ENCODE results near the gene DPEP1.

The DPEP1 gene

DNA sequence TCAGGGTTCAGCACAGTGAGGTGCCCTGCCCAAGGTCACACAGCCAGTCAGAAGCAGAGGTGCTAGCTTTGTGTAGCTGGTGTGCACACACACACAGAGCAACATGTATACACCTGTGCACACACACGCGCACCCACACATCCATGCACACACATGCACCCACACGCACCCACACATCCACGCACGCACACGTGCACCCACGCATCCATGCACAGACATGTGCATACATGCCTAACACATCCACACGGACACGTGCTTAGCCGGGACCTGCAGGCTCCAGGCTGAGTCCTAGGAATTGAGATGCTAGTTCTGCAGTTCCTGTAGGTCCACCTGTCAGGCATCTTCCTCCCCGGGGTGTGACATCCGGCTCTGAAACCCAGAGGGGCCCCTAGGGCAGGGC lies 13.0 kb upstream of the DPEP1 start:
- DNase-seq = no peak

- no peak for DNase-seq
Measured at GRCh38 chr16:89600956-89601355, 12.5 kb upstream of the DPEP1 start.

DNA sequence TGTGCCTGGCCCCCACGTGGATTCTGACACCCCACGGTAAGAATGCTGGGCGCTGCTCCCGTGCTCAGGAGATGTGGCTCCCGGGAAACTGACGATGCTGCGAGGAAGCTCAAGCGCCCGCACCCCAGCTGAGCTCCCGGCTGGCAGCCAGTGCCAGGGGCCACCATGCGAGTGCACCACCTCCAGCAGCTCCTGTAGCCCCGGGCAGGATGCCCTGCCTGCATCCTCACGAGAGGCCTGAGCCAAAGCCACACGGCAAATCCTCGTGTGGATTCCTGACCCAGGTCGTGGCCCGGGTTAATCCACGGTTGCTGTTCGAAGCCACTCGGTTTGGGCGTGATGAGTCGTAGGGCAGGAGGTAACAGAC lies 11.6 kb upstream of the DPEP1 start:
- no peak for DNase-seq

- DNase-seq = no peak
Measured at GRCh38 chr16:89602273-89602951, 11.0 kb upstream of the DPEP1 start.

GRCh38 chr16:89602952-89603590 lies 10.4 kb upstream of the DPEP1 start:
- no peak for DNase-seq

DNA sequence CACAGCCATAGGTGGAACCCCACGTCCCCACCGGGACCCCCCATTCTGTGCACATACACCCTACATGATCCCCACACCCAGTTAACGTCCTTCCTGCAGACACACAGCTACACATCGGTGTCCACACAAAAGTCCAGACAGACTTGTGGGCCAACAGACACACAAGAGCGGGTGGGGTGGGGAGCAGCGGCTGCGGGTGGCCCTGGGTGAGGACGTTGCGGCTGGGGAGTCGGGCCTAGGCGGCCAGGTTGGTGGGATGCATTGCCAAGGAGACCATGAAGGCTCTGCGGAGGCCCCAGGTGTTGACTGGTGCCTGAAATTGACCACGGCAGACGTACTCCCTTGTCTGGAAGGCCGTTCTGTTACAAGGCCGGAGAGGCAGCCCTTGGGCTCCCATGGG lies 8.7 kb upstream of the DPEP1 start:
- DNase-seq = no peak

GRCh38 chr16:89605186-89605970 lies 8.1 kb upstream of the DPEP1 start:
- DNase-seq = no peak

GRCh38 chr16:89606006-89606405 lies 7.4 kb upstream of the DPEP1 start:
- DNase-seq = peak; percentile 56

DNA sequence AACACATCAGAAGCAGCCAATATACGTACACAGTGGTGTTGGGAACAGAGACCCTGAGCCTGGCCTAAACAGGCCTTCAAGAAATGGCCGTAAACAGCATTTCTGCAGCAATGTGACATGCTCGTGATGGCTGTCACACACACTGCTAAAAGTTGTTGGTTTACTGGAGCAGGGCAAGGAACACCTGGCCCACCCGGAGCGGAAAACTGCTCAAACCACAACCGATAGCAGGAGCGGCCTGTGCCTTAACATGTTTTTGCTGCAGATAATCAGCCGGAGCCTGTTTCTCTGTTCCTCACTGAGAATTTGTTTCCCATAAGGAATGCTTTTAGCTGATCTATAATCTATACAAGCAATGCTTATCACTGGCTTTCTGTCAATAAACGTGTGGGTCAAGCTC lies 6.0 kb upstream of the DPEP1 start:
- DNase-seq = no peak

DNA sequence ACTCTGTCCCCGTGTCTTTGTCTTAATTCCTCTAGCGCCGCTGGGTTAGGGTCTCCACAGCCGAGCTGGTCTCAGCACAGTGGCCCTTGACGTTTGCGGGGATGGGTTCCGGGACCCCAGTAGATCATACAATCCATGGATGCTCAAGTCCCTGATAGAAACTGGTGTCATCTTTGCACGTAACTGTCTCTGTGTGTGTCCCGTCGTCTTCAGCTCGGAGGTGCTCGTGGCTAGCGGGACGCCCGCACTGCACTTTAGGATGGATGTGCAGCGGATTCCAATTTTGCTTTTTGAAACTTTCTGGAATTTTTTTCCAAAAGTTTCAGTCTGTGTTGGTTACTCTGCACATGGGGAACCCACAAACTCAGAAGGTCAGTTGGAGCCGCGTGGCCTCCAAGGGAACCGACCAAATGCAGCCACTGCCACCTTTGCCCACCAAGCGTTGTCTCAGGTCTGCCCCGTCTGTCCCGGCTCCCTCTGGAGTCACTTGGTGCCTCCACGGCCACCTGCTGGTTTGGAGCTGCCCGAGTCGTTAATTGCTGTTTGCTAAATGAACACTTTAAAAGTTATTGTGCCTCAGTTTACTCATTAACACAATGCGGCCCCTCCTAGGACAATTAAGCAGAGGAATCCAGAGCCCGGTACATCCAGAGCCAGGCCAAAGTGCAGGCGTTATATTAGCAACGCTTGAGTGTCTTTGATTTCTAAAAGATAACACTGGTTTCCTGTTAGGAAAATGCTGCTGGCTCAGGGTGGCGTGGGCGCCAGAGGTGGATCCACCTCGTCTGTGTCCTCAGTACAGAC lies 5.3 kb upstream of the DPEP1 start:
- DNase-seq = no peak

GRCh38 chr16:89610108-89610453 lies 3.4 kb upstream of the DPEP1 start:
- no peak for DNase-seq

GRCh38 chr16:89612415-89613166 lies 851 bp upstream of the DPEP1 start:
- DNase-seq = no peak

- DNase-seq = no peak
Measured at GRCh38 chr16:89613954-89614459, 565 bp downstream of the DPEP1 start.

DNA sequence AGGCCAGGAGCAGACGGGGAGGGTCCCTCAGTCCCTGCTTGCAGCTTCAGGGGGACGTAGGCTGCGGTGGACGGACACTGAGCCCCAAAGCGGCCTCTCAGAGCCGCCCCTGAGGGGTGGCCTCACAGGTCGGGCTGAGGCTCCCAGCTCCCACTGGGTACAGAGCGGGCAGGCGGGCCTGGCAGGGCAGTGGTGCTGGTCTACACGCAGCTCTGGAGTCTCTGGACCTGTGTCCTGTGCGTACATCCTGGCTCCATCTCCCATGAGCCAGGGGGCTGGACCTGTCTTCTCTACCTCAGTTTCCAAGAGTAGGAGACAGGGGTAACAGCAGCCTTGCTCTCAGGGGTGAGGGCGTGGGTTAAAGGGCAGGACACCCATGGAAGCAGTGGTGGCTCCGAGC lies 1.7 kb downstream of the DPEP1 start:
- no peak for DNase-seq

GRCh38 chr16:89615596-89616090 lies 2.2 kb downstream of the DPEP1 start:
- no peak for DNase-seq

DNA sequence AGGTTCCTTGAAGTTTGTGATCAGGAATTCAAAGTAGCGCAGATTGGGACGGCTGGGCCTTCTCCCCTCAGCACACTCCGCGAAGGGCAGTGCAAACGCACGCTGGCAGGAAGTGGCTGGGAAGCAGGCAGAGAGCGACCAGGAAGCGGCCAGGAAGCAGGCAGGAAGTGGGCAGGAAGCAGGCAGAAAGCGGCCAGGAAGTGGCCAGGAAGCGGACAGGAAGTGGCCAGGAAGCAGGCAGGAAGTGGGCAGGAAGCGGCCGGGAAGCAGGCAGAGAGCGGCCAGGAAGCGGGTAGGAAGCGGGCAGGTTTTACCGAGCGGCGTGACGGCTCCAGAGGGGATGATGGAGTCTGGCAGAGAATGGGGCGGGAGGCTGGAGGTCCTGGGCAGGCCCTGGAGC lies 3.2 kb downstream of the DPEP1 start:
- DNase-seq = no peak

GRCh38 chr16:89617036-89617435 lies 3.6 kb downstream of the DPEP1 start:
- DNase-seq = no peak

DNA sequence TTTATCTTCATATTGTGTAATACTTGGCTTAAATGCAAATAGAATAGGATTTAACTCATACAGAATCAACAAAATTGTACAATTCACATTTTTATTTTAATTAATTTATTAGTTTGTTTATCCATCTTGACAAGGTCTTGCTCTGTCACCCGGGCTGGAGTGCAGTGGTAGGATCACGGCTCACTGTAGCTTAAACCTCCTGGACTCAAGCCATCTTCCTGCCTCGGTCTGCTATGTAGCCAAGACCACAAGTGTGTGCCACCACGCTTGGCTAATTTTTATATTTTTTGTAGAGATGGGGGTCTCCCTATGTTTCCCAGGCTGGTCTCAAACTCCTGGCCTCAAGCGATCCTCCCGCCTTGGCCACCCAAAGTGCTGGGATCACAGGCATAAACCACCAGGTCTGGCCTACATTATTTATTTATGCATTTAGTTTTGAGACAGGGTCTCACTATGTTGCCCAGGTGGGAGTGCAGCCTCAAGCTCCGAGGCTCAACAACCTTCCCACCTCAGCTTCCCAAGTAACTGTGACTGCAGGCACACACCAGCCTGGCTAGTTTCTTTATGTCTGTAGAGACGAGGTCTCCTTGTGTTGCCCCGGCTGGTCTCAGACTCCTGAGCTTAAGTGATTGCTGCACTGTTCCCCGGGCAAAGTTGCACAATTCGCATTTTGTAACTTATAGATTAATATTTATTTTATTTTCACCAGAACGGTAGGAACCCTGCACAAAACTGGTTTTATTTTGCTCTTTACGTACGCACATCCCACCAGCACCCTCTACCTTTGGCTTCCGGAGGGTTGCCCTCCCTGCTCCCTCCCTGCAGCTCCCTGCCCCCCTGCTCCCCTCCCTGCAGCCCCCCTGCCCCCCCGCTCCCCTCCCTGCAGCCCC lies 4.9 kb downstream of the DPEP1 start:
- no peak for DNase-seq

- no peak for DNase-seq
Measured at GRCh38 chr16:89619840-89620239, 6.4 kb downstream of the DPEP1 start.

DNA sequence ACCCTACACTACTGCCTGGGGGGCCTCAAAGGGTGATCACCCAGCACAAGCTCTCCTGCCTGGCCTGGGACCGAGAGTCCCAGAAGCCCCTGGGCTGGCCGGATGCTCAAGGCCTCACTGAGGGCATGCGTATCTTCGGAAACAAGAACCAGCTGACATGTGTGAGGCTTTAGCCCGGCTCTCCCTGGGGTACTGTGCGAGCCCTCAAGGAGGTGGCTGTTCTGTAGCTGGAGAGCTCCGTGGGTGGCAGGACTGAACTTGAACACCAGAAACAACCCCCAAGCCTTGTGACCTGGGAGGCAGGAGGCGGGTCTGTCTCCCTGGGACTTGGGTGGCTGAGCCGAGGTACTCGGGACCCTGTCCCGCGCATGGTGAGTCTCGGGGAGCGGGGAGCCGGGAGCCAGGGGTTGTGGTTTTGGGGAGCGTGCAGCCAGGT lies 7.0 kb downstream of the DPEP1 start:
- DNase-seq = no peak

GRCh38 chr16:89621136-89621697 lies 7.8 kb downstream of the DPEP1 start:
- no peak for DNase-seq

Measured in SHP77 treated with DMSO at 0.1 percent for 48 hours (cell line).